ENCODE results near the gene HLA-DRB1. TPM values are rescaled to one million over a fixed set of nuclear protein-coding genes. Genes with fewer than 3 reads are reported as not detected.

HLA-DRB1 gene
- total RNA-seq, result 100 to 1,000 TPM in 2 of 4 donors, 10 to 100 TPM in 2; 49.8 to 260 (median 102) TPM

GRCh38 chr6:32589596-32590449, at the start of gene HLA-DRB1:
Gene HLA-DRB1, minus strand, starts transcription at chr6:32589848. Its CDS starts 106 bp downstream, at chr6:32589742.
- Histone ChIP-seq H3K27ac (peak within 1 kb of the TSS in 1 of 4 donors; percentile 77), H3K27me3 (no peaks in the 10 kb centered on the region), H3K36me3 (no peaks in the 10 kb centered on the region), H3K4me1 (no peaks in the 10 kb centered on the region), H3K9me3 (no peaks in the 10 kb centered on the region), H3K4me3 (peak within 1 kb of the TSS in 1 of 4 donors; percentile 38)
- DNase-seq, result peak; percentile 49 to 70 (median 64)
- TF ChIP-seq CTCF (IDR thresholded peaks at IDR 0.05), result no peak
- no peak for TF ChIP-seq POLR2A (IDR thresholded peaks at IDR 0.05)

- H3K4me3 ChIP-seq, result peak overlapping the region in 1 of 4 donors; percentile 35
- no peaks in the 10 kb centered on the region for H3K9me3 ChIP-seq
- no peaks in the 10 kb centered on the region for H3K4me1 ChIP-seq
- no peak for TF ChIP-seq CTCF (IDR thresholded peaks at IDR 0.05)
- no peak for TF ChIP-seq POLR2A (IDR thresholded peaks at IDR 0.05)
- DNase-seq, result no peak
- H3K36me3 ChIP-seq, result no peaks in the 10 kb centered on the region
- peak overlapping the region in 1 of 4 donors; percentile 72 for H3K27ac ChIP-seq
- no peaks in the 10 kb centered on the region for H3K27me3 ChIP-seq
Observed at GRCh38 chr6:32638532-32639219, 49.0 kb upstream of the HLA-DRB1 start.

DNA sequence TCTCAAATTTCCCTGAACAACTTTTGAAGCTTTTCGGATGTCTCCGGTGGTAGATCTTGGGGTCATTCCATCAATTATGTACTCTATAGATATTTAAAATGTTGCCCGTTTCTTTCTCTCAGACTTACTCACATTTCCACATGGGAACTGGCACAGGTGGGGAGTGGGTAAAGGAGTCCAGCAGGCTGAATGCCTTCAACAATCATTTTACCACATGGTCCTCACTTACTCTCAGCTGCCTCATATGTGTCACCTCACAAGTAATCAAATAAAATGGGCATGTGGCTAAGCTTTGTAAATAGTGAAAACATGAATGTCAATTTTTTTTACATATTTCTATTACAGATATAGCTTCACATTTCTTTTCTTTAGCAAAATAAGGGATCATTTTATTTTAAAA, 48.2 kb upstream of the HLA-DRB1 start:
- Histone ChIP-seq H3K4me3 (peak overlapping the region in 1 of 4 donors; percentile 35), H3K27me3 (no peaks in the 10 kb centered on the region), H3K36me3 (no peaks in the 10 kb centered on the region), H3K4me1 (no peaks in the 10 kb centered on the region), H3K27ac (peak overlapping the region in 1 of 4 donors; percentile 72), H3K9me3 (no peaks in the 10 kb centered on the region)
- TF ChIP-seq POLR2A (IDR thresholded peaks at IDR 0.05) (no peak), CTCF (IDR thresholded peaks at IDR 0.05) (no peak)
- DNase-seq, result no peak

DNA sequence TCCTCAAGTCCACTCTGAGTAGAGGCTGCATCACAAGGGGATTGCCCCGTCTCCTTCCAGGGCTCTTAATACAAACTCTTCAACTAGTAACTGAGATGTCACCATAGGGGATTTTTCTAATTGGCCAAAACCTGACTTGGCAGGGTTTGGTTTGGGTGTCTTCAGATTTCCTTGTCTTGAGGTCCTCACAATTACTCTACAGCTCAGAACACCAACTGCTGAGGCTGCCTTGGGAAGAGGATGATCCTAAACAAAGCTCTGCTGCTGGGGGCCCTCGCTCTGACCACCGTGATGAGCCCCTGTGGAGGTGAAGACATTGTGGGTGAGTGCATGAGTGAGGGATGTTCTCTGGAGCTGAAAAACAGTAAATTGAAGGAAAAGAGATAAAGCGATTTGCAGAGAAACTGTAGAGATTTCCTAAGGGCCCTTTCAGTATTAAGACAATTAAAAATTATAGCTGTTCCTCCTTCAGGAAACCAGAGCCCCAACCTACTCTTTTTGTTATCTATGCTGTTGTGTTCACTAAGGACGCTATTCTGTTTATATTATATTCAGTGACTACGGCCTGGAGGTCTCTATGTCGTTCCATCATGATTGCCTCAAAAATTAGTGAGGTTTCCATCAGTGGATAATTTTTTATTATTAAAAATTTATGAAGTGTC, 47.7 kb upstream of the HLA-DRB1 start, which contains the start of gene HLA-DQA1:
TSS of gene HLA-DQA1 (plus strand) at position 188 of the 662 bp plus-strand sequence. CDS start at position 241, 53 bp downstream.
- peak in 1 of 3 donors; percentile 75 for DNase-seq

More for the DNA sequence above, 47.7 kb upstream of the HLA-DRB1 start, which contains the start of gene HLA-DQA1:
- Histone ChIP-seq H3K4me3 (peak within 1 kb of the TSS in 1 of 4 donors; percentile 35), H3K27me3 (no peaks in the 10 kb centered on the region), H3K27ac (peak within 1 kb of the TSS in 1 of 4 donors; percentile 72), H3K9me3 (no peaks in the 10 kb centered on the region), H3K36me3 (no peaks in the 10 kb centered on the region), H3K4me1 (no peaks in the 10 kb centered on the region)
- TF ChIP-seq POLR2A (IDR thresholded peaks at IDR 0.05) (no peak), CTCF (IDR thresholded peaks at IDR 0.05) (no peak)

Measured in Peyer's patch (tissue), 4 donors.